Activated naive CD8-positive, alpha-beta T cell treated with anti-CD3 and anti-CD28 coated beads, Interleukin-2, amount 50 U/mL, for 16 hours (primary cell): Measurements from ENCODE around the gene ABHD13.
"Not testable (repeated sequence)": the region's sequence is repeated elsewhere in the genome, so short reads cannot be mapped to it uniquely, and the experiment has no call there.

Source experiments
- DNase-seq: peaks from one replicate; pipeline ENCODE4 v3.0.0-alpha.2; 2020; ENCODE audit warnings: low read depth, low spot score

ABHD13 gene

DNA sequence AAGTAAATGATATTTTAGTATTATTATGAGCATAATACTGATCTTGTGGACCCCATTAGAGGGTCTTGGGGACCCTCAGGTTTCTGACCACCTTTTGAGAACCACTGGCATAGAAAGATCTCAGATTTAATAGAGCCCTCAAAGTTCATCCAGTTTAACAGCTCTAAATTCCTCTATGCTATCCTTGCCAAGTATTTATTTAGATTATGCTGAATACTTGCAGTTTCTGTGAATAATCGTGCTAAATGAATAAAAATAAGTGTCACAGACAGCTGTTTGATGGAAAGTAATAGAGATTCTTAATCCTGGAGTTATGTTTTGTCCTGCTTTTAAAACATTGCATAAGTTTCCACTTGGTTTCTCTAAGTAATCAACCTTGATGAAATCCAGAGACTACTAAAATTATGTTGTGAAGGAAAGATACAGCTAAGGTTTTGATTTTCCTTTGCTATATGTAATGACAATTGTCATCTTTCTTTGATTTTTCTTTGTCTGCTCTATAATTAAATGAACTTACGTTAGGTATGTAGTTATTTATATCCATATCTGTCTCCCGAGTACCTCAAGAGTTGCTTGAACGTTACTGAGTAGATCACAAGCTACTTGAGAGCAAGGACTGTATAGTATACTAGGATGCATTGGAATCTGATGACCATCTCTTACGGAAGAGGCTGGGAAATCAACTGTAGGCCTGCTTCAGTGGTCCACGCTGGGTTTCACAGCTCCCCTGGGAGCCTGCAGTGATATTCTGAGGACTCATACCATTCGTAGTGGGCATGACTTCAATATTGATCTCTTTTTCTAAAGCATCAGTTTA is 5.7 kb downstream of the ABHD13 start:
- no peak for DNase-seq

DNA sequence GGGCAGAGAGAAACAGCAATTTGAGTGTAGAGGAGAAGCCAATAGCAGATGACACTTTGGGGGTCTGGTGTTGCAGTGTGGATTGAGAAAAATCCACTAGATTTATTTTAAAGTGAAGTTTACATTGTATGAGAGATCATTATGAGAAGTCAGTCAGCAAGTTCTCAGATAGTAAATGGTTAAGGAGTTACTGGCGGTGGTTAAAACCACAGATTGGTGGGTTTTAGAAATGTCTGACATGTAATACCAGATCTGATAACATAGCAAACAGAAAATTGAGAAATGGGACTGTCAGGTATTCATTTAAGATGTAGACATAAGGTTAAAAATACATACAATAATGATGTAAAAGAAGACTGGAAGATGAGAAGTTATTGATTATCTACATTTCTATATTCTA is 7.2 kb downstream of the ABHD13 start:
- DNase-seq = no peak

DNA sequence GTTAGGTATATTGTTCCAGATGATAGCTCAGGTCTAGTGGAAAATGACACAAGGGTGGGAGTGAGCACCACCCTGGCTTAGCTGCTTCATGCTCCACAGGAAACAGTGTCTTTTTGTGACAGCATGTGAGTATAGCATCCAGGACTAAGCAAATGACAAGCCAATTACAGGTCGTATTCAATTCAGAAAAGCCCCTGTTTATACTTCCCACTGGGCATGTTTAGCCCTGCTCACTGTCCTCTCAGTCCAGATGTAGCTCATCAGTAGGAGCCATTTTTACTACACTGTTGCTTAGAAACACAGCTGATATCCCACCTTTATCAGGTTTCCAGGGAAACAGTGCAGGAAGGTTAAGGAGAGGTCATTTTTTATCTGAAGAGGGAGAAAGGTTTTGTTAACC is 8.0 kb downstream of the ABHD13 start:
- DNase-seq = no peak

DNA sequence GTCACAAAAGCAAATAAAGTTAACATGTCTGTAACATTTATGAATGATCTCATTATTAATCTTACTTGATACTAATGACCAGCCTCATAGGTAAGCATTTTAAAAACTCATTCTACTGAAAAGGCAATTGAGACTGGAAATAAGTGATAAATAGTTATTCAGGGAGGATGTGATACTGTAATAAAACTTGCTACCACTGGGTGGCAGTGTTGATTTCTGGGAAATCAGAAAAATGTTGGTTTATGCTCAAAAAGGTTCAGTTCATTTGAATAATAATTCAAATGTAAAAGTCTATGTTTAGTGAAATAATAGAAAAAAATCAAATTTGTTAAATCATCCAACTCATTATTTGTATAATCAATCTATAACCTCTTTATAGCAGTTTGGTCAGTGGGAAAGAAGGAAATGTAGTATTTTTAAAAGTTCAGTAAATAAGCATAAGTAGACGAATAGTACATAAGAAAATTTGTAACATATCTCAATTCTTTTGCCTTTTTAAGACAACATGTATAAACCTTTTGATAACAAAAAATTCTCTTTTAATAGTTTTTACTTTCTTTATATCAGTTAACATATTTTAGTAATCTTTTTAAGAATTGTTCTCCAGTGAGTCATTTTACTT is 9.6 kb downstream of the ABHD13 start:
- DNase-seq = no peak

DNA sequence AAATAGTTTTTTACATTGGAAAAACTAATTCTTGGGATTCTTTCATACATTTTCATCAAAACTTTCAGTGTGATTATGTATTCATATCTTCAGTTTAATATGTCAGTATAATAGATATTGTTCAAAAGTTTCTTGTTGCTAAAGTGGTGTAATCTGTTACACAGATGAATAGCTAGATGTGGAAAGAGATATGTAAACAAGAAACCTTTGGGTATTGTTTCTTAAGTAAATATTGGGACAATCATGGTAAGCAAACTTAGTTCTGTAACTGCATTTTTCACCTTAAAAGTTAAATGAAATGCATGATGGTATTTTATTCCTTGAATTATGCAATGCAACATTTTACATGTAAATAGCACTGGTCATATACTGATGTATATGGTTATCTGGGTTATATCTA is 12.2 kb downstream of the ABHD13 start:
- no peak for DNase-seq

DNA sequence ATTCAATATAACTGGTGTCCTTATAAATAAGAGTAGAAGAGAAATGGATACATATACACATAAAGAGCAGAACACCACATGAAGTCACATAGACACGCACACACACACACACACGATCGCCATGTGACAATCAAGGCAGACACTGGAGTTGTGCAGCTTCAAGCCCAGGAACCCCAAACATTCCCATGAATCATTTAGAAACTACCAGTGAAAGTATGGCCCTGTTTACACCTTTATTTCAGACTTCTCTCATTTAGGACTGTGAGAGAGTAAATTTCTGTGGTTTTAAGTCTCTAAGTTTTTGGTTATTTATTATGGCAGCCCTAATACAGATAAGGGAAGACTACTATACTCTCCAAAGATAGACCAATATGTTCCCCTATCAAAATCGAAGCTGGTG is 31.0 kb downstream of the ABHD13 start:
- no peak for DNase-seq

DNA sequence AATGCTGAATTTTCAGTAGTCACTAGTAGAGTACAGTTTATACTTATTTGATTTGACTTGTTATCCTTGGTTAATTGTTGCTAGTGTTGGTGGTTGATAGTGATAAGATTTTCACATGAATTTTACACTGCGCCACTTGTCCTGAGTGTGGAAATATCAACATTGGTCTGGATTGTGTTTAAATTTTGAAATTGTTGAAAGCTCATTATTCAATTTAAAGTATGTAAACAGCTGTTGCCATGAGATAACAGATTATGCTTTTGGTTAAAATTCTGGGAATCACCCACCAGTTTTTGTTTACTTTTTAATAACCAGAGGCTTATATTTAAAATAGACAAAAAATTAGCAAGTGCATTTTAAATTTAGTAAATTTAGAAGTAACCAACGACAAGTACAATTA is 39.1 kb downstream of the ABHD13 start:
- DNase-seq = no peak

DNA sequence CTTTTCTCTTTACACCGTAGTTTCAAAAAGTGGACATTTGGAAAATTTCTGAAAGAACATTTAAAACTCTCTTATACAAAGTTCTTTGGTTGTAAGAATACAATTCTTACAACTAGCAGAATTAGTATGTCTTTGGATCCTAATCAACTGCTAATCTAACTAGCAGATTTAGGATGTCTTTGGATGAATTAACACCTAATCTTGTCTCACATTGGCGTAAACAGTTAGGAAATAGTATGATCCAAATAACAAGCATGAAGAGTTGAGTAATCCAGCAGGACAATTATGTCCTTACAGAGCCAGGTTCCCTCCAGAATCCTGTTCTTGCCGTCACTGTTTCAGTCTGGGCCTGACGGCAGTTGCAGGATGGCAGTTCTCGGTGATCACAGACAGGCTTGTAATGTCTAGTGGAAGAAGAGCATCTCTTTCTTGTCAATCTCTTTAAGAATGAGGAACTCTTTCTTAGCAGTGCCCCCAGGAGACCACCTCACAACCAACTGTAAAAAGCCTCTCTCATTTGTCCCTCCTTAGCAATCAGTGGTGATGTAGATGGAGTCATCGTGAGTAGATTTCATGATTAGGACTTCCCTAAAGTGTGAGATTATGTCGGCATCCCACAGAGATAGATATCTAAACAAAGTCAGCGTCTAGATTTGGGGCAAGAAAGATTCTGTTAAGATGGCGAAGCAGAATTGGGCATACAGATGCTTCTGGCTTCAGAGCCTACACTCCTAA is 45.6 kb downstream of the ABHD13 start:
- DNase-seq = no peak

DNA sequence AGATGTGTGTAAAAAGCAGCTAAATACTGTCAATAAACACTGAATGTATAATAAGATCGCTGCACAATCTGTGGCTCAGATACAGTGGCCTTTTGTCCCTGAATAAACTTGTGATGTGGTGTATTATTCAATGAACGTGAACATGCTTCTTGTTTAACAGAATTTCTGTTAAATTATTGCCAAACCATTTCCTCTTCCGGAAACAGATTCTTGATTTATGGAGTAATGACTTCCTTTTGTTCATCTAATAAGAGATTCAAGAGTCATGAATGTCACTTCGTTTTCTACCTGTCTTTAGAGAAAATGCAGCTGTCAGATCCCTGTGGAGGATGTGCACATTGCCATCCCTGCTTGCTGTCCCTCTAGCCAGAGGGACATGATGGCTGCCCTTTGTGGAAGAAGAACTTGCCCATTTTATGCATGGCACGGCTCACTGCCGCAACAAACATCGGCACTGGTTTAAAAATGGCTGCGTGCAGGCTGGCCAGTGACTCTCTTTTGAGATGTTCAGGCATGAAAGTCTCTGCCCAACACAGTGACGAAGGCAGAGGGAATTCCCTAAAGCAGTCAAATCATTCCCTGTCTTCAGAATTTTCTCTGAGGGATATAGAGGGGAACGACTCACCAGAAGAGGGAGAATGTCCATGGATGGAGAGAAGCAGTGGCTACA is 48.3 kb downstream of the ABHD13 start:
- no peak for DNase-seq

DNA sequence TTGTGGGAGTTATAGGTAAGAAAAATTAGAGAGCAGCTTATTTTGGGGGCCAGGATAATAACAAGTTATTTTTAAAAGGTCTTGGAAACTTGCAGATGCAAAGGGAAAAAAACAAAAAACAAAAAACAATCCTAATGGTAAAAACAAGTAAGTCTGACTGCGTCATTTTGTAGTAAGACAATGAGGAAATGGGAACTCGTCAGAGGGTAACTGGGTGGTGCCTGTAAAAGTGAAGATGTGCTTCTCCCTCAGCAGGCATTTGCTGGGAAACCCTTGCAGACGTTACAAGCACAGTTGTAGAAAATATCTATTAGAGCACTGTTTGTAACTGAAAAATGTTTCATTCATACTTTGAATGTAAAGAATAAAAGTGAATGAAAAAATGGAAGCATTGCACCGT is 49.2 kb downstream of the ABHD13 start:
- no peak for DNase-seq

DNA sequence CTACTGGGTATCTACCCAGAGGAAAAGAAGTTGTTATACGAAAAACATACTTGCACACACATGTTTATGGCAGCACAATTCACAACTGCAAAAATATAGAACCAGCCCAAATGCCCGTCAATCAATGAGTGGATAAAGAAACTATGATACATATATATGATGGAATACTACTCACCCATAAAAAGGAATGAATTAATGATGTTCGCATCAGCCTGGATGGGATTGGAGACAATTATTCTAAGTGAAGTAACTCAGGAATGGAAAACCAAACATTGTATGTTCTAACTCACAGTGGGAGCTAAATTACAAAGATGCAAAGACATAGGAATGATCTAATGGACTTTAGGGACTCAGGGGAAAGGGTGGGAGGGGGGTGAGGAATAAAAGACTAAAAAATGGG is 49.7 kb downstream of the ABHD13 start:
- DNase-seq = not testable (repeated sequence)

DNA sequence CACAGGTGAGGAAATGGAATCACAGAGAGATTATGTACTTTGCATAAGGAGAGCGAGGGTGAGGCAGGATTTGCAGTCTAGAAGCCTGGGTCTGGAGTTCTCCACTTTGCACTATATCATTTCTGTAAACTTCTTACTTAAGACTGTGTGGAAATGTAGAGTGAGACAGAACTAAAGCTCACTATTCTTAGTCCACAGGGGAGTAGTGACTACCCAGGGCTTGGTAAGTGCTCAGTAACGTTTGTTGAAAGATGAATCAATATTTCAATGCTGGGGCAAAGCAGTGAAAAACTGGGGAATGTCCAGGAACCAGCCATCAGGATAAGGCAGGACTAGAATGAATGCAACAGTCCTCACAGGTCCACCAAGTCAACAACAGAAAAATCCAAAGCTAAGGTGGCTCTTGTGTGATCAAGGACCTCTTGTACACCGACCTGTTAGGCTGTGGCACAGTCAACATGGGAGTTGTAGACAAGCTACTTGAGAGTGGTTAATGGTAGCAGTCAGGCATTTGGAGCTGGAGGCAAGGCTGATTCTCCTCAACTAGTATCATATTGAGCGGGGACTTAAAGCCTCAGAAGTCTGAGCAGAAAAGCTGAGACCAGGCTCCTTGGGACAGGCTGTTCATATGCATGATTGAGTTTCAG is 50.4 kb downstream of the ABHD13 start:
- no peak for DNase-seq

DNA sequence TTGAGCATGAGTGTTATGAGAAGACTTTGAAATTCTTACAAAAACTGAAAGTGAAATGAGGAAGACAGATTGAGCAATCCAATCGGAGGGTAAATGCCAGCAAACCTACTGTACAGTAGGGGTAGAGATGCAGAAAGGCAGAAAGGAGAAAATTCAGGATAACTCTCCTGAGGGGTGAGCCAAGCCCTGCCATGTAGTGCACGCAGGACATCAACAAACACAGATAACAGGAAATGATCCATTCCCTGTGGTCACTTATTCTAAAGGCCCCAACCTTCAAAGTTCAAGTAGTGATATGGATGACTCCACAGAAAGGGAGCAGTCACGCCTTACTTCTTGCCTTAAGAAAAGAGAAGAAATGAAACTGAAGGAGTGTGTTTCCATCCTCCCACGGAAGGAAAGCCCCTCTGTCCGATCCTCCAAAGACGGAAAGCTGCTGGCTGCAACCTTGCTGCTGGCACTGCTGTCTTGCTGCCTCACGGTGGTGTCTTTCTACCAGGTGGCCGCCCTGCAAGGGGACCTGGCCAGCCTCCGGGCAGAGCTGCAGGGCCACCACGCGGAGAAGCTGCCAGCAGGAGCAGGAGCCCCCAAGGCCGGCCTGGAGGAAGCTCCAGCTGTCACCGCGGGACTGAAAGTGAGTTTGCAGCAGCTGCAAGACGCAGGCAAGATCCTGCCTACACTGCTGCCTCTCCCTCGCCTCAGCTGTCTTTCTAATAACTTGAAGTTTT is 51.6 kb downstream of the ABHD13 start, which contains the start of gene TNFSF13B:
Gene TNFSF13B, plus strand, starts transcription at position 118 of the 728 bp plus-strand sequence. Its CDS starts 178 bp downstream, at position 296.
- DNase-seq = peak; percentile 27

DNA sequence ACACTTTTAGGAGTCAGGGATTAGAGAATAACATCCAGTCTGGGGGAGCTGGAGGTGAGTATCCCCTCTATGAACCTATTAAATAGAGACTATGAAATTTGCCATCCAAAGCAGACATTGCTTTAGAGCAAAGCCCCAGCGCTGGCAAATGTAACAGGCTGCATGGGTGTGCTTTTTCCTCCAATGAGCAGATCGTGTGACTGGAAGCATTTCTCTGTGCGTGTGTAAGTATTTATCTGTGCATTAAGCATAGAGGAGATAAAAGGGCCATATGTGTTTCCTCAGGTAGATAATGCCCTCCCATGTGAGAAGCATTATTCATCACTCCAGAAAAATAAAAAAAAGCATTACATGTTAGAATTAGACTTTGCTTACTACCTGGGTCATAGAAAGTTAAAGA is 52.2 kb downstream of the ABHD13 start:
- DNase-seq = no peak

DNA sequence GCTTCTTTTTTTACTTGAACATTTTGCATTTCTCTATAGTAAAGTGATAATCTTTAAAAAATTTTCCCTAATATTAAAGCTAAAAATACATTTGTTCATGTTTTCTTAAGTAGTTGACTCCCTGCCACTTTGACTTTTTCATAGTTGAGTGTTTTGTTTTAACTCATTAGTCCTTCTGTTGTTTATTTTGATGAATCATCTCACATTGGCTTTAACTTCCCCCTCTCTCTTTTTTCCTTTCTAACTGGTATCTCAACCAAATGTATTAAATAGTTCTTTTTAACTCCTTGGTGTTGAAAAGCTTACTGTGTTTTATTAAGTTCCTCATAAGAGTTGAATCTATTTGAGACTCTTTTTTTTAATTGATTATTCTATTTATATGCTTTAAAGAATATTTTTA is 54.1 kb downstream of the ABHD13 start:
- no peak for DNase-seq

DNA sequence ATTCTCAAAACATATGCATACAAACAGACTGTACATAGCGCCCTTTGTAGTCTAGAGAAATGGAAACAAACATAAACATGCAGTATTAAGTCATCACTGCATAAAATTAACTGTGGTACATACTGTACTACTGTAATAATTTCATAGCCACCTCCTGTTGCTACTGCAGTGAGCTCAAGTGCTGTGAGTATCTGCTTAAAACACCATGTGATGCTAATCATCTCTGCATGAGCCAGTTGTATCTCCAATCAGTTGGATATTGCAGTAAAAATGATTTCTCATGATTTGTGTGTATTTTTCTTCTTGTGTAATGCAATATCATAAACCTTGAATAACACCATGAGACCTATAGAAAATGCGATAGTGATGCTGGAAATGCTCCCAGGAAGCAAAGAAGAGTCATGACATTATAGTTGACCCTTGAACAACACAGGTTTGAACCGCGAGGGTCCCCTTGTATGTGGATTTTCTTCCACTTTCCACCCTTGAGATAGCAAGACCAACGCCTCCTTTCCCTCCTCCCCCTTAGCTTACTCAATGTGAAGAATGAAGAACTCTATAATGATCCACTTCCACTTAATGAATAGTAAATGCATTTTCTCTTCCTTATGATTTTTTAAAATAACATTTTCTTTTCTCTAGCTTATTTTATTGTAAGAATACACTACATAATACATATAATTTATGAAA is 55.4 kb downstream of the ABHD13 start:
- no peak for DNase-seq

DNA sequence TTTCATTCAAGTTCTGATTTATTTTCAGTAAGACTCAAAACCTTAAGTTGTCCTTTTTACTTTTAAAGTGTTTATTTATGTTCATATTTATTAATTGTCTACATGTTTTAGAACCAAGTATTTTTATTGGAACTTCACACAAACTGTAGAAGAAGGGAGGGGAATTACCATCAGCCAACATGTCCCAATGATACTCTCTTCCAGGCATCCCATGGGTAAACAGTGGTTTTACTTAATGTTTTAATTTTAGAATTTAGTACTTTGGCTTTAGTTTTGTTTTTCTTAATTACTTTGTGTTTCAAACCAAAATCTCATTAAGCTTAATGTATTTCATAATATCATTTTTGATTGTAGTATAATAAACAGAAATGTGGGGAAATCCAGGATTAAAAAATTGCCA is 56.5 kb downstream of the ABHD13 start:
- DNase-seq = no peak

DNA sequence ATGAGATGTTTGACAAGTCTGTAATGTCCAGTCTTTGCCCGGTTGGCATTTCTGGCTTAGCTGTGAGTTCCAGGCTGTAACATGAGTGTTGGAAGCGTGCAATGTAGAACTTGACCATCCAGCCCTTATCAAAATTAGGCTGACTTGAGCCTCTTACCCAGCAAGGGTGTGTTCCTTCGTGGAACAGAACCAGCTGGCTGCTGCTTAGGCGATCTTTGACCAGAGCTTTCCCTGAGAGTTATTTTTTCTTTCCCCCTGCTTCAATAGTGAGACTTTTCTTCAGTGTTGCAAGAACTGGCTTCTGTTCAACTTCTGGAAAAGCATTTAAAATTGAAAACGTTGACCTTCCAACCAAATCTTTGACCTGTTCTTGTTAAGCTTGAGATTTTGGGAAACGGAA is 57.9 kb downstream of the ABHD13 start:
- no peak for DNase-seq

DNA sequence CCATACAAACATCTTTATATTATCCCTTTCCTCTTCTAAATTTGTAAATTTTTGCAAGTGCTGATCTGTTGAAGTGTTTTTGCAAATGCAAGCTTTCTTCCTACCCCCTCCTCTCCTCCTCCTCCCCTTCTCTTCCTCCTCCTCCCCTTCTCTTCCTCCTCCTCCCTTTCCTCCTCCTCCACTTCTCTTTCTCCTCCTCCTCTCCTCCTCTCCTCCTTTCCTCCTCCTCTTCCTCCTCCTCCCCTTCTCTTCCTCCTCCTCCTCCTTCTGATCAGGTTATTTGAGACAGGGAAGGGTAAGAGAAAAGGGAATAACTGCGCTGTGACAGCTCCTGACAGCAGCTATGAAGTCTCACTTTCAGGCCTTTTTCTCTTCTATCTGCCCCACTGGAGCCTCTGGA is 60.3 kb downstream of the ABHD13 start:
- DNase-seq = no peak

DNA sequence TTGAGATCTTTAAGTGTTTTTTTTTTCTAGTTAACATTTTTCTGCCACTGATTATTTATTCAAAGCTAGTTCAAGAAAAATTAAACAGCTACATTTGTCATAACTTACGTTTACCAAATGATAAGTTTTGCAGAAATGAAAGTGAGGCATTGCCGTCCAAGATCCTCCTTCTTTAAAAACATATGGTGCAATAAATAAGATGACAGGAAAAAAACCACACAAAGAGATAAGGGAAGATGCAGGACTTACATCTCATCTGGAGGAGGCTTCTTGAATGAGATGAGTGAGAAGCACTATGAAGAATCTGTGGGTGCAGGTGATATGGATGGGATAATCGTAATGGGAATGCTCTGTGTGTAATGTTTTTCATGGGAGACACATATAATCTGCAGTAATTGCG is 63.7 kb downstream of the ABHD13 start:
- DNase-seq = no peak
